NCI-H345 (cell line): ENCODE data around the gene MAPK8IP2.
A peak's percentile ranks its signal among the peaks of the same experiment; 100 is the strongest.

Experiments
- DNase-seq: peaks from one replicate; lab custom pipeline; 2025; lab: John Stamatoyannopoulos, UW

MAPK8IP2 gene

GRCh38 chr22:50575426-50575941, 25.1 kb upstream of the MAPK8IP2 start:
- no peak for DNase-seq

- DNase-seq = peak; percentile 2
Measured at GRCh38 chr22:50576070-50576469, 24.5 kb upstream of the MAPK8IP2 start.

GRCh38 chr22:50576806-50577696, 23.5 kb upstream of the MAPK8IP2 start:
- DNase-seq = no peak

GRCh38 chr22:50577697-50577986, 23.0 kb upstream of the MAPK8IP2 start:
- DNase-seq = no peak

GRCh38 chr22:50577987-50578775, 22.4 kb upstream of the MAPK8IP2 start, which contains the start of gene CPT1B:
TSS of gene CPT1B (minus strand) at chr22:50578427. CDS start at chr22:50577915, 512 bp downstream.
- DNase-seq = no peak

GRCh38 chr22:50578776-50579310, 21.8 kb upstream of the MAPK8IP2 start:
- no peak for DNase-seq

- DNase-seq = no peak
Measured at GRCh38 chr22:50579752-50580151, 20.8 kb upstream of the MAPK8IP2 start.

GRCh38 chr22:50581031-50581949, 19.3 kb upstream of the MAPK8IP2 start:
- no peak for DNase-seq

- no peak for DNase-seq
Measured at GRCh38 chr22:50581950-50582492, 18.6 kb upstream of the MAPK8IP2 start.

- peak; percentile 97 for DNase-seq
Measured at GRCh38 chr22:50582493-50583293, 17.9 kb upstream of the MAPK8IP2 start, which contains the start of gene CHKB. TSS of gene CHKB (minus strand) at chr22:50582849. CDS start at chr22:50582781, 68 bp downstream.

GRCh38 chr22:50583294-50583861, 17.2 kb upstream of the MAPK8IP2 start:
- no peak for DNase-seq

GRCh38 chr22:50584106-50585096, 16.2 kb upstream of the MAPK8IP2 start:
- DNase-seq = no peak

GRCh38 chr22:50585238-50585637, 15.4 kb upstream of the MAPK8IP2 start:
- DNase-seq = no peak

GRCh38 chr22:50585781-50586180, 14.8 kb upstream of the MAPK8IP2 start:
- DNase-seq = no peak

- no peak for DNase-seq
Measured at GRCh38 chr22:50586416-50586815, 14.2 kb upstream of the MAPK8IP2 start.

GRCh38 chr22:50587407-50587806, 13.2 kb upstream of the MAPK8IP2 start:
- DNase-seq = no peak

GRCh38 chr22:50595189-50595588, 5.4 kb upstream of the MAPK8IP2 start:
- DNase-seq = no peak

GRCh38 chr22:50597097-50597496, 3.5 kb upstream of the MAPK8IP2 start:
- DNase-seq = no peak
